ENCODE measurements around the gene BCL2A1.
"Not testable (repeated sequence)": the region's sequence is repeated elsewhere in the genome, so short reads cannot be mapped to it uniquely, and the experiment has no call there.

Gene BCL2A1

GRCh38 chr15:79923515-79924169 is 47.4 kb downstream of the BCL2A1 start:
- DNase-seq (ENCODE audit: low read depth), result peak; percentile 96

GRCh38 chr15:79923079-79923514 is 47.9 kb downstream of the BCL2A1 start:
- peak; percentile 54 for DNase-seq (ENCODE audit: low read depth)

GRCh38 chr15:79922512-79923078 is 48.4 kb downstream of the BCL2A1 start:
- no peak for DNase-seq (ENCODE audit: low read depth)

GRCh38 chr15:79919749-79920511 is 51.1 kb downstream of the BCL2A1 start:
- no peak for DNase-seq (ENCODE audit: low read depth)

- DNase-seq (ENCODE audit: low read depth), result no peak
Observed at GRCh38 chr15:79919090-79919748, 51.8 kb downstream of the BCL2A1 start.

GRCh38 chr15:79918278-79918677 is 52.7 kb downstream of the BCL2A1 start:
- DNase-seq (ENCODE audit: low read depth), result no peak

GRCh38 chr15:79916502-79917132 is 54.4 kb downstream of the BCL2A1 start:
- DNase-seq (ENCODE audit: low read depth), result no peak

- not testable (repeated sequence) for DNase-seq (ENCODE audit: low read depth)
Observed at GRCh38 chr15:79915776-79916501, 55.1 kb downstream of the BCL2A1 start.

GRCh38 chr15:79914728-79915127 is 56.3 kb downstream of the BCL2A1 start:
- DNase-seq (ENCODE audit: low read depth), result no peak
